GM18498 (cell line): ENCODE measurements around the gene NCL.
"Not testable (repeated sequence)": the region's sequence is repeated elsewhere in the genome, so short reads cannot be mapped to it uniquely, and the experiment has no call there.

Experiments
- ATAC-seq: cut with Tn5 transposase; IDR thresholded peaks from one replicate; pipeline ENCODE4 v1.9.1; 2021; ENCODE audit warnings: mild to moderate bottlenecking, moderate library complexity; ENCODE audit not compliant: unreplicated experiment

Gene NCL

GRCh38 chr2:231433990-231434389, 30.3 kb downstream of the NCL start:
- no peak for ATAC-seq

- no peak for ATAC-seq
Measured at GRCh38 chr2:231431606-231432005, 32.7 kb downstream of the NCL start.

GRCh38 chr2:231430437-231430836, 33.8 kb downstream of the NCL start:
- ATAC-seq = not testable (repeated sequence)

- ATAC-seq = no peak
Measured at GRCh38 chr2:231429901-231430300, 34.4 kb downstream of the NCL start.

- ATAC-seq = no peak
Measured at GRCh38 chr2:231429152-231429551, 35.1 kb downstream of the NCL start.

GRCh38 chr2:231427116-231427515, 37.2 kb downstream of the NCL start:
- ATAC-seq = no peak

GRCh38 chr2:231425811-231426703, 38.2 kb downstream of the NCL start:
- no peak for ATAC-seq

GRCh38 chr2:231425291-231425810, 38.9 kb downstream of the NCL start:
- ATAC-seq = no peak

GRCh38 chr2:231423176-231423575, 41.1 kb downstream of the NCL start:
- no peak for ATAC-seq

- no peak for ATAC-seq
Measured at GRCh38 chr2:231422056-231422455, 42.2 kb downstream of the NCL start.

- ATAC-seq = no peak
Measured at GRCh38 chr2:231421051-231421580, 43.2 kb downstream of the NCL start.

- ATAC-seq = no peak
Measured at GRCh38 chr2:231418820-231419640, 45.3 kb downstream of the NCL start.

- ATAC-seq = no peak
Measured at GRCh38 chr2:231415029-231415428, 49.3 kb downstream of the NCL start.

GRCh38 chr2:231413921-231414476, 50.3 kb downstream of the NCL start:
- ATAC-seq = no peak

- ATAC-seq = no peak
Measured at GRCh38 chr2:231413456-231413855, 50.8 kb downstream of the NCL start.

GRCh38 chr2:231412618-231412963, 51.7 kb downstream of the NCL start:
- ATAC-seq = no peak

- peak; percentile 95 for ATAC-seq
Measured at GRCh38 chr2:231411831-231412617, 52.3 kb downstream of the NCL start.

GRCh38 chr2:231411237-231411636, 53.0 kb downstream of the NCL start:
- no peak for ATAC-seq

- ATAC-seq = no peak
Measured at GRCh38 chr2:231410293-231411004, 53.8 kb downstream of the NCL start.

- no peak for ATAC-seq
Measured at GRCh38 chr2:231409776-231410175, 54.5 kb downstream of the NCL start.
